Testis (tissue), 2 donors: ENCODE measurements around the gene OR2A12.

ENCODE experiments used
- CTCF ChIP-seq, 3 experiments: fragments of 450-650 bp in 2 of 3; fragments of 200-600 bp in 1 of 3; sonication (generic) in 1 of 3; IDR thresholded peaks; one replicate each; pipeline ENCODE4 v1.5.1; 2016 to 2019; ENCODE audit warnings: antibody characterized with exemption in 3 of 3, mild to moderate bottlenecking in 2 of 3, moderate library complexity in 1 of 3
- POLR2A ChIP-seq: fragments of 450-650 bp; IDR thresholded peaks from one replicate; pipeline ENCODE4 v1.6.1; 2017; ENCODE audit warnings: antibody characterized with exemption, mild to moderate bottlenecking, moderate library complexity

GRCh38 chr7:144102041-144102440 lies 16.0 kb downstream of the OR2A12 start:
- TF ChIP-seq CTCF (IDR thresholded peaks at IDR 0.05), result no peak
- TF ChIP-seq POLR2A, result no peak
